ENCODE measurements around the gene TUBD1.

TUBD1 gene

GRCh38 chr17:59825533-59826322 is 67.0 kb downstream of the TUBD1 start:
- no peak for FAIRE-seq

GRCh38 chr17:59815965-59816364 is 76.8 kb downstream of the TUBD1 start:
- no peak for FAIRE-seq

- no peak for FAIRE-seq
These were observed 78.1 kb downstream of the TUBD1 start for GRCh38 chr17:59814685-59815084.

- no peak for FAIRE-seq
These were observed 78.5 kb downstream of the TUBD1 start for GRCh38 chr17:59814276-59814675.

GRCh38 chr17:59812139-59812538 is 80.6 kb downstream of the TUBD1 start:
- no peak for FAIRE-seq

GRCh38 chr17:59811209-59811608 is 81.5 kb downstream of the TUBD1 start:
- no peak for FAIRE-seq

- peak; percentile 53 for FAIRE-seq
These were observed 81.9 kb downstream of the TUBD1 start for GRCh38 chr17:59810894-59811153.
